Measurements from ENCODE around the gene PIP4P1.
A peak's percentile ranks its signal among the peaks of the same experiment; 100 is the strongest.

The PIP4P1 gene

DNA sequence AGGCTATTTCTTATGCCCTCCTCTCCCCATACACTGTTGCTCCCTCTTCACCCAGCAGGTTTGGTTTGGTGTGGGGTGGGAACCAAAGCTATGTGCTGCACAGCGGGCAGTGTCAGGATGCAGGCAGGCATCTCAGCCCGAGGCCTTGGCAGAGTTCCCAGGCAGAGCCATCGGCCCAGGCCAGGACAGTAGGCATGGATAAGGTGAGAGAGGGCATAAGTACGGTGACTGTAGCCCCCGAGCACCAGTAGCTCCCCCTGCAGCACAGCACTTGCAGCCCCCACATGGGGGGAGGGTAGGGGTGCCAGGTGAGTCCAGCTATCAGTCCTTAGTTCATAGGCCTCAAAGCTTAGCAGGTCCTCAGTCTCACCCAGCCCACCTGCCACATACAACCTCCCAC is 32.4 kb downstream of the PIP4P1 start:
- Histone ChIP-seq H3K9me2 (replicated peaks; ENCODE audit: insufficient read depth, low read length) (no peaks in the 10 kb centered on the region), H3K27ac (ENCODE audit: low read length) (no peak overlapping the region), H3K9ac (ENCODE audit: low read length) (no peak overlapping the region), H3K4me1 (ENCODE audit: low read length) (peaks cover 9% of the 10 kb centered on the region), H3K9me3 (replicated peaks; ENCODE audit: insufficient read depth, low read length) (no peaks in the 10 kb centered on the region), H3K36me3 (replicated peaks; ENCODE audit: insufficient read depth, low read length) (no peaks in the 10 kb centered on the region), H3K79me2 (ENCODE audit: low read length) (no peaks in the 10 kb centered on the region), H3F3A (ENCODE audit: insufficient read depth, low read length) (no peaks in the 10 kb centered on the region), H2AFZ (ENCODE audit: low read length) (no peak overlapping the region), H3K4me2 (ENCODE audit: low read depth, low read length) (no peak overlapping the region), H3K27me3 (replicated peaks; ENCODE audit: insufficient read depth, low read length) (no peaks in the 10 kb centered on the region), H4K20me1 (ENCODE audit: insufficient read depth, low read length) (no peaks in the 10 kb centered on the region), H3K4me3 (ENCODE audit: low read length) (no peak overlapping the region)
- no peak for DNase-seq
- no peak for TF ChIP-seq EZH2 (optimal IDR thresholded peaks at IDR 0.05; ENCODE audit: low read depth, low read length)
- TF ChIP-seq, protein P1, sequence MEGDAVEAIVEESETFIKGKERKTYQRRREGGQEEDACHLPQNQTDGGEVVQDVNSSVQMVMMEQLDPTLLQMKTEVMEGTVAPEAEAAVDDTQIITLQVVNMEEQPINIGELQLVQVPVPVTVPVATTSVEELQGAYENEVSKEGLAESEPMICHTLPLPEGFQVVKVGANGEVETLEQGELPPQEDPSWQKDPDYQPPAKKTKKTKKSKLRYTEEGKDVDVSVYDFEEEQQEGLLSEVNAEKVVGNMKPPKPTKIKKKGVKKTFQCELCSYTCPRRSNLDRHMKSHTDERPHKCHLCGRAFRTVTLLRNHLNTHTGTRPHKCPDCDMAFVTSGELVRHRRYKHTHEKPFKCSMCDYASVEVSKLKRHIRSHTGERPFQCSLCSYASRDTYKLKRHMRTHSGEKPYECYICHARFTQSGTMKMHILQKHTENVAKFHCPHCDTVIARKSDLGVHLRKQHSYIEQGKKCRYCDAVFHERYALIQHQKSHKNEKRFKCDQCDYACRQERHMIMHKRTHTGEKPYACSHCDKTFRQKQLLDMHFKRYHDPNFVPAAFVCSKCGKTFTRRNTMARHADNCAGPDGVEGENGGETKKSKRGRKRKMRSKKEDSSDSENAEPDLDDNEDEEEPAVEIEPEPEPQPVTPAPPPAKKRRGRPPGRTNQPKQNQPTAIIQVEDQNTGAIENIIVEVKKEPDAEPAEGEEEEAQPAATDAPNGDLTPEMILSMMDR (IDR thresholded peaks at IDR 0.05; ENCODE audit: low read length), result no peak
- TF ChIP-seq EZH2phosphoT487 (IDR thresholded peaks at IDR 0.05; ENCODE audit: low read length), result no peak

DNA sequence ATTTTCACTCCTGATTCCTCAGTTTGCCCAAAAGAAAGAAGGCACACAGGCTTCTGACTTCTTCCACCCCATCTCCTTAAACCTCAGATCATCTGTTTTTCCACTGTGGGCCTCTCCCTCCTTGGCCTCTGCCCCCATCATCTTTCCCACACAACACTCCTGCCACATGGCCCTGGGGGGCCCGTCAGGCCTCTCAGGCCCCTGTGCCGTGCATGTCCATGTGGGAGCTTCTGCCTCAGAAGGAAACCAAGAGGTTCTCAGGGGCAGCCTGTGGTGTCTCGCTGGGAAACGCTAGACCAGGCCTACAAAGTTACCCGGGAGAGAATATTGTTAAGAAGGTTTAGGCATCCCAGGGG is 33.2 kb downstream of the PIP4P1 start:
- Histone ChIP-seq H3K27ac (ENCODE audit: low read length) (peak overlapping the region; percentile 32; the same call in 1 of the 2 replicates), H4K20me1 (ENCODE audit: insufficient read depth, low read length) (no peaks in the 10 kb centered on the region), H3K4me2 (ENCODE audit: low read depth, low read length) (peak overlapping the region; percentile 65; the same call in 1 of the 2 replicates), H3F3A (ENCODE audit: insufficient read depth, low read length) (no peaks in the 10 kb centered on the region), H3K36me3 (replicated peaks; ENCODE audit: insufficient read depth, low read length) (no peaks in the 10 kb centered on the region), H3K27me3 (replicated peaks; ENCODE audit: insufficient read depth, low read length) (no peaks in the 10 kb centered on the region), H3K4me3 (ENCODE audit: low read length) (no peak overlapping the region), H3K79me2 (ENCODE audit: low read length) (no peaks in the 10 kb centered on the region), H3K9me2 (replicated peaks; ENCODE audit: insufficient read depth, low read length) (no peaks in the 10 kb centered on the region), H2AFZ (ENCODE audit: low read length) (no peak overlapping the region), H3K4me1 (ENCODE audit: low read length) (peaks cover 9% of the 10 kb centered on the region), H3K9me3 (replicated peaks; ENCODE audit: insufficient read depth, low read length) (no peaks in the 10 kb centered on the region), H3K9ac (ENCODE audit: low read length) (no peak overlapping the region)
- no peak for TF ChIP-seq EZH2 (optimal IDR thresholded peaks at IDR 0.05; ENCODE audit: low read depth, low read length)
- TF ChIP-seq, protein P1 (IDR thresholded peaks at IDR 0.05; ENCODE audit: low read length), result no peak
- no peak for TF ChIP-seq EZH2phosphoT487 (IDR thresholded peaks at IDR 0.05; ENCODE audit: low read length)
- no peak for DNase-seq

DNA sequence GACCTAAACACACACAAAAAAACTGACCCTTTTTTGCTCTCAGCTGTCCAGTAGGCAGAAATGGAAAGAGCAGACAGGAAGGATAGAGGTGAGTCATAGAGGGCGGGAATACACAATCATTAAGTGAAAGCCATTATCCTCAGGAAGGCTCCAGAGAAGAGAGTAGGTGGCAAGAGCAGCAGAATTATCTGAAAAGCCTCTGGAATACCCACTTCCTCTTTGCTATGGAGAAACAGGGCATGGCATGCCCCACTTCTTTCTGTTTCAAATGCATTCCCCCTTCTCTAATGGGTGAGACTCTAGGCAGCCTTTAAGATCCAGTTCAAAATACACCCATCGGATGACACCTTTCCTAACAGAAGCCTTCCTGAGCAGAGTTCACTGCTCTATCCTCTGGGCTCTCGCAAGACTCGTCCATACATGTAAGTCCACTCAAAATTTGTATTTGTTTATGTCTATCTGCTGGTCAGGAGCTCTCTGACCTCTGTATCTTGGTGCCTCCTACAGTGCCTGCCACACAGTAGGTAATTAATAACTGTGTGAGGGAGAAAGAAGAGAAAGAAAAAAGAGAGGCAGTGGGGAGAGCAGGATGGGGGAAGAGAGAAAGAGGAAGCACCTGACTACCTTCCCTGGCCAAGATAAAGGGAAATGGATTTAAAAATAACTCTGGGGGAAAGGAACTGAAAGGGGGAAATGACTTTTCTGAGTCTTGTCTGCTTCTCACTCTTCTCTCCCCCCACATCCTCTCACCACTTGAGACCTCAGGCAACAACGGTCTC is 33.8 kb downstream of the PIP4P1 start:
- Histone ChIP-seq H2AFZ (ENCODE audit: low read length) (no peak overlapping the region), H3K9ac (ENCODE audit: low read length) (no peak overlapping the region), H3K4me1 (ENCODE audit: low read length) (peaks cover 9% of the 10 kb centered on the region), H3K9me2 (replicated peaks; ENCODE audit: insufficient read depth, low read length) (no peaks in the 10 kb centered on the region), H3K27me3 (replicated peaks; ENCODE audit: insufficient read depth, low read length) (no peaks in the 10 kb centered on the region), H4K20me1 (ENCODE audit: insufficient read depth, low read length) (no peaks in the 10 kb centered on the region), H3K79me2 (ENCODE audit: low read length) (no peaks in the 10 kb centered on the region), H3K9me3 (replicated peaks; ENCODE audit: insufficient read depth, low read length) (no peaks in the 10 kb centered on the region), H3F3A (ENCODE audit: insufficient read depth, low read length) (no peaks in the 10 kb centered on the region), H3K4me3 (ENCODE audit: low read length) (peak overlapping the region; percentile 22; the same call in 1 of the 2 replicates), H3K36me3 (replicated peaks; ENCODE audit: insufficient read depth, low read length) (no peaks in the 10 kb centered on the region), H3K27ac (ENCODE audit: low read length) (peak overlapping the region; percentile 32; the same call in 1 of the 2 replicates), H3K4me2 (ENCODE audit: low read depth, low read length) (peak overlapping the region; percentile 65)
- TF ChIP-seq, protein P1 (IDR thresholded peaks at IDR 0.05; ENCODE audit: low read length), result no peak
- TF ChIP-seq EZH2phosphoT487 (IDR thresholded peaks at IDR 0.05; ENCODE audit: low read length) (no peak), EZH2 (optimal IDR thresholded peaks at IDR 0.05; ENCODE audit: low read depth, low read length) (no peak)
- no peak for DNase-seq

Measured in MM.1S (cell line).